ENCODE data around the gene CADPS2. TPM values are rescaled to one million over a fixed set of nuclear protein-coding genes. Genes with fewer than 3 reads are reported as not detected.

CADPS2 gene
- total and polyA plus RNA-seq, 2 of the 4 experiments (the other 2 are of a cell fraction), result 0.10 to 0.54 TPM

- no peak overlapping the region for H3K14ac ChIP-seq (replicated peaks; ENCODE audit: low read depth, low read length)
- no peak overlapping the region for H3K27ac ChIP-seq (ENCODE audit: insufficient read depth, low read length)
- no peak overlapping the region for H3K9ac ChIP-seq (ENCODE audit: low read depth, low read length)
- H3K79me1 ChIP-seq (ENCODE audit: low read depth in 1 of 2, low read length in 2 of 2), result no peaks in the 10 kb centered on the region
- dilution Hi-C loops (cut with HindIII; ENCODE audit: low sequenced_read_pairs, unreplicated experiment) (no loop called here), in situ Hi-C loops (cut with MboI; ENCODE audit: low sequenced_read_pairs) (loop anchor here (25.0 kb wide), 1 partner anchor 332 kb away; no protein-coding TSS in a partner anchor), intact Hi-C loops (cut with micrococcal nuclease) (no loop called here)
- no peak overlapping the region for H2AK9ac ChIP-seq (replicated peaks; ENCODE audit: low read depth, low read length, poor library complexity)
- H3K4me3 ChIP-seq (ENCODE audit: insufficient read depth, low read depth, low read length), result no peak overlapping the region
- no peak overlapping the region for H2AK5ac ChIP-seq (ENCODE audit: low read depth, low read length)
- no CpG with 5 or more reads among the region's 2 CpGs for WGBS, 2 experiments (ENCODE audit: extremely low coverage in 2 of 2, insufficient read length in 1 of 2)
- no peak overlapping the region for H3K4ac ChIP-seq (ENCODE audit: low read depth, low read length)
- no peaks in the 10 kb centered on the region for H3K36me3 ChIP-seq (ENCODE audit: control insufficient read depth, insufficient read depth, low read length)
- no peak overlapping the region for H4K5ac ChIP-seq (ENCODE audit: low read depth, low read length)
- no peak overlapping the region for H2BK120ac ChIP-seq (ENCODE audit: low read depth, low read length)
- H3K4me1 ChIP-seq (ENCODE audit: control insufficient read depth, insufficient read depth, low read length), result no peaks in the 10 kb centered on the region
- BruUV-seq (replicated peaks), result no TSS peak
- no peaks in the 10 kb centered on the region for H4K20me1 ChIP-seq (ENCODE audit: insufficient read depth, low read length)
- H3K27me3 ChIP-seq (ENCODE audit: control insufficient read depth, insufficient read depth, low read length), result no peaks in the 10 kb centered on the region
- no peak overlapping the region for H3K4me2 ChIP-seq (ENCODE audit: low read depth, low read length)
- no peak overlapping the region for H2BK15ac ChIP-seq (ENCODE audit: low read depth, low read length)
- H3K18ac ChIP-seq (ENCODE audit: low read depth, low read length), result no peak overlapping the region
- ATAC-seq (ENCODE audit: low read depth), result no peak
- H2AFZ ChIP-seq (replicated peaks; ENCODE audit: low read length, poor library complexity), result no peak overlapping the region
- H3K9me1 ChIP-seq (ENCODE audit: insufficient read depth, low read length), result no peaks in the 10 kb centered on the region
- no peaks in the 10 kb centered on the region for H3K9me3 ChIP-seq (ENCODE audit: control insufficient read depth, insufficient read depth, low read length)
- DNase-seq, result no peak
- no peak overlapping the region for H2BK5ac ChIP-seq (ENCODE audit: low read depth, low read length, poor library complexity, severe bottlenecking)
- H4K91ac ChIP-seq (ENCODE audit: insufficient read depth, low read depth, low read length), result no peak overlapping the region
- CTCF ChIA-PET, result no interaction called here
- no peak for TF ChIP-seq FOS (IDR thresholded peaks at IDR 0.05; ENCODE audit: low read depth, low read length)
- TF ChIP-seq BHLHE40 (IDR thresholded peaks at IDR 0.05; ENCODE audit: low read depth, low read length), result no peak
- no peak for TF ChIP-seq RFX5 (IDR thresholded peaks at IDR 0.05; ENCODE audit: low read depth, low read length)
- no peak for TF ChIP-seq USF2 (IDR thresholded peaks at IDR 0.05; ENCODE audit: low read depth, low read length)
- TF ChIP-seq RAD21 (IDR thresholded peaks at IDR 0.05; ENCODE audit: low read length), result no peak
- TF ChIP-seq CHD1 (IDR thresholded peaks at IDR 0.05; ENCODE audit: low read depth, low read length), result no peak
- TF ChIP-seq, protein P1, sequence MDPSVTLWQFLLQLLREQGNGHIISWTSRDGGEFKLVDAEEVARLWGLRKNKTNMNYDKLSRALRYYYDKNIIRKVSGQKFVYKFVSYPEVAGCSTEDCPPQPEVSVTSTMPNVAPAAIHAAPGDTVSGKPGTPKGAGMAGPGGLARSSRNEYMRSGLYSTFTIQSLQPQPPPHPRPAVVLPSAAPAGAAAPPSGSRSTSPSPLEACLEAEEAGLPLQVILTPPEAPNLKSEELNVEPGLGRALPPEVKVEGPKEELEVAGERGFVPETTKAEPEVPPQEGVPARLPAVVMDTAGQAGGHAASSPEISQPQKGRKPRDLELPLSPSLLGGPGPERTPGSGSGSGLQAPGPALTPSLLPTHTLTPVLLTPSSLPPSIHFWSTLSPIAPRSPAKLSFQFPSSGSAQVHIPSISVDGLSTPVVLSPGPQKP (IDR thresholded peaks at IDR 0.05; ENCODE audit: borderline replicate concordance, low read depth, low read length), result no peak
- TF ChIP-seq NFE2L2 (IDR thresholded peaks at IDR 0.05; ENCODE audit: low read depth, low read length), result no peak
- TF ChIP-seq MXI1 (IDR thresholded peaks at IDR 0.05; ENCODE audit: borderline replicate concordance, low read depth, low read length), result no peak
- no peak for TF ChIP-seq POLR2A (IDR thresholded peaks at IDR 0.05; ENCODE audit: low read depth, low read length)
- TF ChIP-seq MAFK (IDR thresholded peaks at IDR 0.05; ENCODE audit: low read depth, low read length), result no peak
- TF ChIP-seq RCOR1 (IDR thresholded peaks at IDR 0.05; ENCODE audit: insufficient replicate concordance, low read length), result no peak
- TF ChIP-seq CTCF (conservative IDR thresholded peaks at IDR 0.05; ENCODE audit: low read depth, low read length), result no peak
- TF ChIP-seq MAZ (IDR thresholded peaks at IDR 0.05; ENCODE audit: borderline replicate concordance, low read depth, low read length), result no peak
- TF ChIP-seq CEBPB (IDR thresholded peaks at IDR 0.05; ENCODE audit: low read depth, low read length), result no peak
- no peak overlapping the region for H3K56ac ChIP-seq (ENCODE audit: extremely low read depth, insufficient read depth, low read length)
- H4K8ac ChIP-seq (ENCODE audit: low read depth in 2 of 2, low read length in 2 of 2), result no peak overlapping the region
- POLR2A ChIA-PET (ENCODE audit: unreplicated experiment), result no interaction called here
- no peak overlapping the region for H3K23ac ChIP-seq (ENCODE audit: low read depth, low read length)
- H2BK20ac ChIP-seq (ENCODE audit: low read depth, low read length), result no peak overlapping the region
These were observed 341.8 kb downstream of the CADPS2 start for GRCh38 chr7:122544463-122544862.
